Superior temporal gyrus (tissue), 1 donor: ENCODE measurements around the gene TRIM47.
A peak's percentile ranks its signal among the peaks of the same experiment; 100 is the strongest.

ENCODE experiments used
- DNase-seq: peaks from one replicate; pipeline ENCODE4 v3.0.0-alpha.2; 2016; ENCODE audit errors: extremely low spot score

Gene TRIM47, protein sequence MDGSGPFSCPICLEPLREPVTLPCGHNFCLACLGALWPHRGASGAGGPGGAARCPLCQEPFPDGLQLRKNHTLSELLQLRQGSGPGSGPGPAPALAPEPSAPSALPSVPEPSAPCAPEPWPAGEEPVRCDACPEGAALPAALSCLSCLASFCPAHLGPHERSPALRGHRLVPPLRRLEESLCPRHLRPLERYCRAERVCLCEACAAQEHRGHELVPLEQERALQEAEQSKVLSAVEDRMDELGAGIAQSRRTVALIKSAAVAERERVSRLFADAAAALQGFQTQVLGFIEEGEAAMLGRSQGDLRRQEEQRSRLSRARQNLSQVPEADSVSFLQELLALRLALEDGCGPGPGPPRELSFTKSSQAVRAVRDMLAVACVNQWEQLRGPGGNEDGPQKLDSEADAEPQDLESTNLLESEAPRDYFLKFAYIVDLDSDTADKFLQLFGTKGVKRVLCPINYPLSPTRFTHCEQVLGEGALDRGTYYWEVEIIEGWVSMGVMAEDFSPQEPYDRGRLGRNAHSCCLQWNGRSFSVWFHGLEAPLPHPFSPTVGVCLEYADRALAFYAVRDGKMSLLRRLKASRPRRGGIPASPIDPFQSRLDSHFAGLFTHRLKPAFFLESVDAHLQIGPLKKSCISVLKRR

DNA sequence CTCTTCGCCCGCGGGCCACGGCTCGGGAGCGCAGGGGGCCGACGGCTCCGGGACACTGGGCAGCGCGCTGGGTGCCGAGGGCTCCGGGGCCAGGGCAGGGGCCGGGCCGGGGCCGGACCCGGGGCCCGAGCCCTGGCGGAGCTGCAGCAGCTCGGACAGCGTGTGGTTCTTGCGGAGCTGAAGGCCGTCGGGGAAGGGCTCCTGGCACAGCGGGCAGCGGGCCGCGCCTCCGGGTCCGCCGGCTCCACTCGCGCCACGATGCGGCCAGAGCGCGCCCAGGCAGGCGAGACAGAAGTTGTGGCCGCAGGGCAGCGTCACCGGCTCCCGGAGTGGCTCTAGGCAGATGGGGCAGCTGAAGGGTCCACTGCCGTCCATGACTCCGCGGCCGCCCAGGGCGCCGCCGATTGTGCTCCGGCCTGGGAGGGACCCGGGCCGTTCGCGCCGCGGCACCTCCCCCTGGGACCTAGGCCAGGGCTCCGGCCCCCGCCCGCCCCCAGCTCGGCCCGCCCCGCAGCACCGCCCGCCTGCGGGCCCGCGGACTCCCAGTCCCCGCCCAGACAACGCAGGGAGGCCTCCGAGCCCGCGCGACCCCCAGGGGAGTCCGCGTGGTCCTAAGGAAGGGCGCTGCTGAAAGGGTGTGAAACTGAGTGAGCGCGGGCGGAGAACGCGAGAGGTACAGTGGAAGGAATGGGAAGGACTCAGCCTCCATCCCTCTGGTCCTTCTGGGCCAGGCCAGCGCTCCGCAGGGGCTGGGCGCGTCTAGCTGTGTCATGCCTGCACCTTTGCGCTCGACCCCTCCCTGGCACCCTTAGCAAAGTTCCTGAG is at the start of gene TRIM47:
Gene TRIM47, minus strand, starts transcription at position 408 of the 825 bp plus-strand sequence. Its CDS starts 33 bp downstream, at position 375.
- DNase-seq = peak; percentile 39

DNA sequence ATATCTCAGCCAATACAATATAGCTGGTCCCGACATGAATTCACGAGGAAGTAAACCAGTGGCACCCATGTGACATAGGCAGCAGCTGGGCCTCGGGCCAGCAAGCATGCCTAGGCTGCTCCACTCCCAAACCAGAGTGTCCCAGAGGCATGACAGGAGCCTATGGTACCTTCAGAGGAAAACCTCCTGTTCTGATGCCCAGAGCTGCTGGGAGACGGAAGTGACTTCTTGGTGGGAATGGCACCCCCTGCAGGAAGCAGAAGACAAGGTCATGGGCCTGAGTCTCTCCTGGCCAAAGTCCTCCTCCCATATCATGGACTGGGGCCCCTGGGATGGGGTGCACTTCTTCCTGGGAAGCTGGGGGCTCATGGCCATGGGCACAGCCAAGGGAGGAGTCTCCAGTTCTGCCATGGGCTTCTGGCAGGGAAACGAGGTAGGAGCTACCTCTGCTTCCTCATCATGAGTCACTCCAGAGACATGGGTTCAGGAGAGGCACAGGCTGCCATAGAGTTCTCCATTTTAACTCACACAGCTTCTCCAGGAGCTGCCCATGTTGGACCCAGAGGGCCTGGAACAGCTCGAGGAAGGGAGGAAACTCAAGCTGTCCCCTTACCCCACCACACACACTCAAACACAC is 49.0 kb upstream of the TRIM47 start:
- no peak for DNase-seq

DNA sequence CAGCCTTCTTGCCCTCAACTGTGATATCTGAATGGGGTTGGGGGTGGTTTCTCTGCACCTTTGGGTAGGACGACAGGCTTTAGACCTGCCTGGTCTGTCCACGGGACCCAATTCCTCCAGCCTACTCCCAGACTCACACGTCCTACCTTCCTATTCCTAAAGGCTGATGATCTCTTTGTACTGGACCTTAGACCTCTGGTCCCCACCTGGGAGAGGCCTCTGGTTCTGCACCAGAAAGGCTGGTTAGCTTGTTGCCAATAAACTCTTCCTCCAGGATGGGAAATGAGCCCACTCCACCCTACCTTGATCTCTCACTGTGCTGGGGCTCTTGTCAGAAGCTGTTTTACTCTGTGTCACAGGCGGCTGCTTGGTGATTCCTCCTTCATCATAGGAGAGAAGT is 48.1 kb upstream of the TRIM47 start:
- no peak for DNase-seq

DNA sequence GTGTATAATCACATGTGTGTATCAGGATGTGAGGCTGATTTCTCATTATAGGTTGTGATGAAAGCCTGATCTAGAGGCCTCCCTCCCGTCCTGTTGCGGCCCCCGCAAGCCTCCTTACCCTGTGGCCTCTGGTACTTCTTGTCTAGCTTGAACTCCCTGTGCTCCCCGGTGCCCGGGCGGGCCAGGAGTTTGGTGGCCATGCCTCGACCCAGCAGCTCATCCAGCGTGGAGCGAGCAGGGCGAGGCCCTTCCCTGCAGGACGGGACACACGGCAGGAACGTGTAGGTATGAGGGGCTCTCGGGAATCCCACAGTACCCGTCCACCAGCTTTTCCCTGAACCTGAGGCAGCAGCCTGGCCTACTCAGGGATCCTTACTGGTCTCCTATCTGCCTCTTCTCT is 47.5 kb upstream of the TRIM47 start:
- DNase-seq = no peak

DNA sequence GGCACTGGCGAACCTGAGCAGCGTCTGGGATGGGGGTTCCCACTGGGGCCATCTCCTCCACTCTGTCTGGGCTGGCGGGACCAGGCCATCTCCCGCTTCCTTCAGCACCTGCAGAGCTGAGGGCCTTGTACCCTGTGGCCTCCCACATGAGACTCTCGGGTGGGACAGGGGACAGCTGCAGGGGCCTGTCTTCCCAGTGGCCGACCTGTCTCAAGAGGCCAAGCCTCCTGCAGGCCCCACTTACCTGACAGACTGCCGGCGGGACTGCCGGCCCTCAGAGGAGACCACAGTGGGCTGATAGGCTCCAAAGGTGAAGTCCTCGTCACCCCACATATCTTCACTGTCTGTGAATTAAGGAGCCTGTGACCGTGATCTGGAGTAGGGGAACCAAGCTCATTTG is 46.7 kb upstream of the TRIM47 start:
- no peak for DNase-seq

DNA sequence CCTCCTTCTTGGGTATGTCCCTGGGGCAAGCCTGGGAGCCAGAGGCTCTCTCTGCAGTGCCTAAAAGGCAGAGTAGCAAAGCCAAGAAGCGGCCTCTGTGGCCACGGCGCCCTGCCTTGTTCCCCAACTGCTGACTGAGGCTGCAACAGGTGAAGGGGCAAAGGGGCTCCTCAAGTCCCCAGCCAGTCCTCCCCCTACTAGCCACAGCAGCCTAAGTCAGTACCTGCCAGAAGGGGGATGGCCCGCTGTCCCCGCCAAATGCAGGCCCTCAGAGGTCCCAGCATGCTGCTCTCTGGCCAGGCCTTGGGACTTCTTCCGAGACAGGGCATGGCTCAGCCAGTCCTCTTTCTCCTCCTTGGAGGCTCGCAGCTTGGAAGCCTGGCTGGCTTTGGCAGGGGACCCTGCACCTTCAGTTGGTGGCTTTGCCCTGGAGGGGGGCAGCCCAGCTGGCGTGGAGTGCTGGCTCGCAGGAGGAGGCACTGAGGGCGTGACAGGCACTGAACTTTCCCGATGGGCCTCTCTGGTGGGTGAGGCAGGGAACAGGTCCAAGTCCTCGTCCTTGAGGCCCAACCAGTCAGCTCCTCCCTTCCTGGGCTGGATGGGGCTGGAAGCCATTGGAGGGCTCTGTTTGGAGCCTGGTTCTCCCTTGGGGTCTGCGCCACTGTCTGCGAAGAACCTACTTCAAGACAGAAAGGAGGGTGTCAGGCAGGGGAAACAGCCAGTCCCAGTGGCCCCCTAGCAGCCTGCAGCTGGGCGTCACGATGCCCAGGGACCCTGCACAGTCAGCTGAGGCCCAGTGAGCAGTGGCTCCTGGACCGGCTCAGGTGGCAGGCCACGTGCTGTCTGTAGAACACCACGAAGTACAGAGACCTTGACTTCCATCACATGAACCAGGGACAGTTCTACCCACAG is 44.8 kb upstream of the TRIM47 start:
- no peak for DNase-seq

DNA sequence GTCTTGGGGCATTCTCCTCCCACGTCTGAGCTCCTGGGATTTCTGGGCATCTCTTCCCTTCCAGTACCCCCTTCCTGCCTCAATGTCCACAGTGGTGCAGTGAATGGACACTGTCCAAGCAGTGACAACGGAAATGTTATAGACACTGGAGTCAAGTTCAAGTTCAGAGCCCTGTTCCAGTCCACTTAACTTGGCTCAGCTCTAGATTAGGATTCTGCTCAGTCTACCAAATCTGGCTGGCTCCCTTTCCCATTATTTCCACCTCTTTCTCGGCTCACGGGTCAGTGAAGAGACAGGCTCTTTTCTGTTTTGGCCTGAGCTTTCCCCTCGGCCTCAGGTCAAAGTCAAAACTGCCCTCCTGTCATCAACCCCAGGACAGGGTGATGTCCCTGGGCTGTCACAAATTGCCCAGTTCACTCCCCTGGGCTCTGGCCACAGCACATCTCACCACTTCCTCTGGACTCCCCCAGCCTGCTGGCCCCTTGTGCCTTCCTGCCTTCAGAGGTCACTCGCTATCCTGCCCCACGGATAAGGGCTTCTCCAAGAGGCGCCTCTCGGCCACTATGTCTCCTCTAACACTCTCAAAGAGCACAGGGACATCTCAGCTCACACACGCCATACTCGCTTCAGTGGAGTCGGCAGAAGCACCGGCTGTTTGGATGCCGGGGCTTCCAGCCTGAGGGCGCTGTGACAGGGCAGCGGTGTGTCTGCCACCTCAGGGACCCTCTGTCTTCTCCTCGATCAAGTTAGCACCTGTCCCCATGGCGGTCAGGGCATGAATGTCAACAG is 44.0 kb upstream of the TRIM47 start:
- DNase-seq = no peak

DNA sequence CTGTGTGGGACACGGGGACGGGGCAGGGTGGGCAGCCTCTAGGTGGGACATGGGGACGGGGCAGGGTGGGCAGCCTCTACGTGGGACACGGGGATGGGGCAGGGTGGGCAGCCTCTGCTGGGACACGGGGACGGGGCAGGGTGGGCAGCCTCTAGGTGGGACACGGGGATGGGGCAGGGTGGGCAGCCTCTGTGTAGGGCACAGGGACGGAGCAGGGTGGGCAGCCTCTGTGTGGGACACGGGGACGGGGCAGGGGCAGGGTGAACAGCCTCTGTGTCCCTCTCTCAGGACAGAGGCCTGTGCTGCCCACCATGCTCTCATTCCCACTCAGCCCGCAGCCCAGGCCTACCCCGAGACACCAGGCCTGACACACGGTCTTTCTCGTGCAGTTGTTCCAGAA is 43.2 kb upstream of the TRIM47 start:
- DNase-seq = no peak

DNA sequence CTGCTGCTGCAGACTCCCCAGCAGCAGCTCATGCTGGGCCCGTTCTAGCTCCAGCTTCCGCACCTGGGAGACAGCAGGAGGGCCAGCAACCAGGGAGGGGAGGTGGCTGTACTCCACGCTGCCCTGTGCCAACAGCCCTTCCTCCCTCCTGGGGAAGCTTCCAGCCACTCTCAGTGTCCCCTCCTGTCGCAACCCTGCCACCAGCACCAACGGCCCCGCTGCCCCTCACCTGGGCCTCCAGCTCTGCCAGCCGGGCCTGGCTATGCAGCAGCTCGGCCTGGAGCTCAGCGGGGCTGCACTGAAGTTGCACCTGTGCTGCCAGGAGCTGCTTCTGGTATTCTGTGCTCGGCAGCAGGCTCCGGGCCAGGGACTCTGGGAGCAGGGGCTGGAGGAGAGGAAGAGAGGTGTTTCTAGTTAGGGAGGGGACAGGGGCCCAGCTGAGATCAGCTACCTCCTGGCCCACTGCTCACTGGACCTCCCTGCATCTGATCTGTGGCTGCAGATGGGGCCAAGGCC is 41.7 kb upstream of the TRIM47 start:
- no peak for DNase-seq

DNA sequence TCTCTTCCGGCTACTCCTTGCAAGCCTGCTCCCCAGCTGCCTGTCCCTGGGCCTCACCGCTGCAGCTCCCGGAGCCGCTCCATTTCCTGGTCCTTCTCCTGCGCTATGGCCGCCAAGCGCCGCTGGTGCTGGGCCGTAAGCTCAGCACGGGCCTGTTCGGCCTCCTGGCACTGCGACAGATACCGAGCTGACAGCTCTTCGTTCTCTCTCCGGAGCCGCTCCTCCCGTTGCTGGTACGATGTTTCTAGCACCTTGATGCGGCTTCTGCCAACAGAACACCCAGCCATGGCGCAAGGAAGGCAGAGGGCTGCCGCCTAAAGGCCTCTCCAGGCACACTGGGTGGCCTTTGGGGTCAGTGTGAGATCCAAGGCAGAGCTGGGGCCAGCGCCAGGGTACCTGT is 41.2 kb upstream of the TRIM47 start:
- no peak for DNase-seq

DNA sequence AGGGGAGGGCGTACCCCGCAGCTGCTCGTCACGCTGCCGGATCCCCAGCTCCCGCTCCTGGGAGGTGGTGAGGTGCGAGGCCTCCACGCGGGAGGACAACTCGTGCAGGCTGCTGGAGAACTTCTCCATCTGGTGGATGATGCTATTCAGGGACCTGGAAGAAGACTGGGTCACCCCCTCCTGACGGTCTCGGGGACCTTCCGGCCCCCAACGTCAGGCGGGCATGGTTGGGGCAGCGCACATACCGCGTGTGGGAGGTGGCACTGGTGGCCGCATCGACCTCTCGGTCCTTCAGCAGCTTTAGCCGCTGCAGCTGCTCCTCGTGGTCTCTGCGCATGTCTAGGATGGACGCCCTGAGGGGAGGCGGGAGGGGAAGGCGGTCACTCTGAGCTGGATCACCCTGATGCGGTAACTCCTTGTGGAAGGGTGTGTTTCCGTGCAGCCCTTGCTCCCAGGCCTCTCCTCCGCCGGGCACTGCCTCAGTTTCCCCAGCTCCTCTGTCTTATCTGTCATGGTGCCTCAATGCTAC is 39.6 kb upstream of the TRIM47 start:
- no peak for DNase-seq

DNA sequence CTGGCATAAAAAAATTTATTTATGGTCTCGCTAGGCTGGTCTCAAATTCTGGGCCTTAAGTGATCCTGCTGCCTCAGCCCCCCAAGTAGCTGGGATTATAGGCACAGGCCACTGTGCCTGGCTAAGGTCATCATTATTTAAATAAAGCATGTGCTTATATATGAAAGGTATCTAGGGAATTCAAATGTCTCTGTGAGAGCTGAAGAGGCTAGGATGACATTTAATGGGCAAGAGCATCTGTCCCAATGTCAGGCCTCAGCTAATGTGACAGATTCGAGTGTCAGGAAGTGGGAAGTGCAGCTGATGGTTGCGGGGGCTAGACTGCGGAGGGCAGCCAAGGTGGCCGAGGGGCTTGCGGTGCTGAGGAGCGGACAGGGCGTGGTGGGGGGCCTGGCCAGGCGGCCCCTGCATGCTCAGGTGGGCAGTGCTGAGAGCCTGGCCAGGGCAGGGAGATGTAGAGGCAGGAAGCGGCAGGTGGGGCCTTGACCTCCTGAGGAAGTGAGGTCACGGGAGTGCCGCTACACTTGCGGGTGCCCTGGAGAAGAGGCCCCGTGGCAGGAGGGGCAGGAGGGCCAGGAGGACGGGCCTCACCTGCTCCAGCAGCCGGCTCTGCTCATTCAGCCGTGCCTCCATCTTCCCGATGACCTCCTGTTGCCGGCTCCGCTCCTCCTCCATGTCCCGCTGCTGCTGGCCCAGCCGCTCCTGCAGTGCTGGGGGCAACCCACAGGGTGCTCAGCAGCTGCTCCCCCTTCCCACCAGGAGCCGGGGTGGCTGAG is 38.9 kb upstream of the TRIM47 start:
- DNase-seq = no peak

DNA sequence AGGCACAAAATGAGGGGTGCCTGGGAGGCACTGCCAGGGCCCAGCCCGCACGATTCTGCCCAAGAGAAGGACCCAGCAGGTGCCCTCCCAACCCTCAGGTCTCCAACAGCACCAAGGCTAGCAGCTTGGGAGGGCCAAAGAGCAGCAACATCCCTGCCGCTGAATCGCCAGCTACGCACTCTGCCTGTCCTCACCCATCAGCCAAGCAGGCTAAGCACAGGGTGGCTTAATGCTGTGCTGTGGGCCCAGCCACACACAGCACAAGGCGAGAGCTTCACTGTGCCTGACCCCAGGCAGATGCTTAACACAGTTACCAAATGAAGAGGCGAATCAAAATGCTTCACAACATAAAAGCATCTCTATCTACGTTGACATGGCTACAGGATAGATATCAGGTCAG is 36.9 kb upstream of the TRIM47 start:
- no peak for DNase-seq

DNA sequence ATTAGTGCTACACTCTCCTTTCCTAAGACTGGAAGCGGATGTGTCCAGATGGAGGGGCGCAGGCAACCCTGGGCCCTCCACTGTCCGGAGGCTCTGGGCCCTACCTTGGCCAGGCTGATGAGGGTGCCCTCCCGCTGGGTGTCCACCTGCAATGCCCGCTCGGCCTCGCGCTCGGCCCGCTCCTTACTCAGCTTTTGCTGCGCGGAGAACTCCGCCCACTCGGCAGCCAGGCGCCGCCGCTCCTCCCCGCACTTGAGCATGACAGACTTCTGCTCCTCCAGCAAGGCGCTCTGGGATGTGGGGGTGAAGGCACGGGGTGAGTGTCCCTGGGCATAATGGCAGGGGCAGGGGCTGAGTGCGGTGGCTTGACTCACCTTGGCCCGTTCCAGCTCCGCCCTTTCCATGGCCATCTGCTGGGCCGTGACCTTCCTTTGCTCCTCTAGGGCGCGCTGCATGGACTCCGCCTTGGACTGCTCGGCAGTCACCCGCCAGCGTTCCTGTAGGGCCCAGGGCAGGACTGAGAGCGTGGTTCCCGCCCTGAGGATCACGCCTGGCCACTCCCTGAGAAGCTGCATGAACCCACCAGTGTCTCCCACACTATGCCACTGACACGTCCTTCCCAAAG is 36.4 kb upstream of the TRIM47 start:
- DNase-seq = no peak

DNA sequence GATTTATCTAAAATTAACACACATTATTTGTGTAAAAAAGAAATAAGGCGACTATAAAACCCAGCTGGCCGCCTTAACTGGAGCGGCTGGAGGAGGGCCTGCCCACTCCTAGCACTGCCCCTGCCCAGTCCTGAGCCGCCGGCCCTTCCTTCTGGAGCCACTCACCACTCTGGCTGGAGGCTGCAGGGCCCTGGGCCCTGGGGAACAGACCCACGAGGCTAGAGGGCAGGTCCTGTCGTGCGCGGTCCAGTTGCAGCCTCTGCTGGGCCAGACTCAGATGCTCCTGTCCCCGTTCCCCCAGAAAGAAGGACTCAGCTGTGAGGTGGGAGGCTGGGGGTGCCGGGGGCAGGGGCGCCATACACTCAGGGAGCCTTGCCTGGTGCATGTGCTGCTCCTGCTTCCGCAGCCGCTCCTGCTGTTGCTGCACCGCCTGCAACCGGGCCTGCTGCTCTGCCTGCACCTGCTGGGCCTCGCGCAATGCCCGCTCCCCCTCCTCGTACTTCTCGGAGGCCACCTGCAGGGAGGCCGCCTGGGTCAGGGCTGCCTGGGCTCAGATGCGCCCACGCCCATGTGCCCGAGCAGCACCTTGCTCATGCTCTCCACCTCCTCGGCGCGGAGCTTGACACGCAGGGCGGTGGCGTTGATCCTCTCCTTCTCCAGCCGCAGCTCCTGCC is 35.3 kb upstream of the TRIM47 start:
- no peak for DNase-seq

DNA sequence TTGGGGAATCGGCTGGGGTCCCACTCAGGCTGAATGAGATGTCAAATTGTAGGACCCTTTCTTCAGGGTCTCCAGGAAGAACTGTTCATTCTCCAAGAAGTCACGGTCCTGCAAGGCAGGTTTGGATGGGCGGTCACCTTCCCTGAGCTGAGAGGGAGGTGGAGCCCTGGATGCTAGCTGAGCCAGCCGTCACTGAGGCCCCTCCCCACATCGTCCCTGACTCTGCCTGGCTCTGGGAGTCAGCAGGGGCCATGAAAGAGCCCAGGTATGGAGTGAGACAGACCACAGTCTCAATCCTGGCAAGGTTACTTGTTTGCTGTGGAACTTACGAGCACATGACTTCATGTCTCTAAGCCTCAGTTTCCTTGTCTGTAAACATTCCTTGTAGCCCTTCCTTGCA is 32.3 kb upstream of the TRIM47 start:
- no peak for DNase-seq

DNA sequence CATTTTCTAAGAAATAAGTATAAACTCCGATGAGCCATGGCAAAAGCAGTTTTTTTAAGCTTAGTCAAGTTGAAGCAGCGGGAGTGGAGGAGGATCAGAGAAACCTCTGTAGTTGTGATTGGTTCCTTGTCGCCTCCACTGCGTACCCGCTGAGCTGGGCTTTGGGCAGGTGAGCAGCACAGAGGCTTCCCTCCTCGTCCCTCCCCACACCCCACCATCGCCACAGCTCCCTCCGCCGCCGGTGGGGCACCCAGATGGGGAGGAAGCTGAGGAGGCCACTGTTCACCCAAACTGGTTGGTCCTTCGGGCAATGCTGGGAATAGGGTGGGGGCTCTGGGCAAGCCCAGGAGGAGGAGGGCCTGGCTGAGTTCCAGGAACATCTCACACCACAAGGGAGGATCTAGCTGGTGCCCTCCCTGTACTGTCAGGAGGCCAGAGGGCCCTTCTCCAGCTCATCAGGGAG is 31.5 kb upstream of the TRIM47 start:
- DNase-seq = no peak
